ENCODE measurements around the gene ZNF26. TPM values are rescaled to one million over a fixed set of nuclear protein-coding genes. Genes with fewer than 3 reads are reported as not detected.

The ZNF26 gene
- total RNA-seq, 1 experiment from 2014 or later: 22.1 TPM

GRCh38 chr12:133038118-133038709, 52.0 kb downstream of the ZNF26 start:
- H3K4me1 ChIP-seq (ENCODE audit: control insufficient read depth, insufficient read depth, low read length): no peaks in the 10 kb centered on the region
- in situ Hi-C loops (cut with HindIII; ENCODE audit: low pct_unique_long_range_greater_than_20kb, low sequenced_read_pairs) (no loop called here), intact Hi-C loops (cut with micrococcal nuclease; ENCODE audit: unreplicated experiment) (no loop called here)
- peak overlapping the region; percentile 89 for H3K27ac ChIP-seq (ENCODE audit: low read length)
- ATAC-seq (no peak), DNase-seq (ENCODE audit: low read depth, low spot score) (no peak)
- POLR2A ChIA-PET: no interaction called here
- BruUV-seq (replicated peaks): no TSS peak
- H3K4me3 ChIP-seq (ENCODE audit: low read depth in 2 of 2, low read length in 2 of 2): peak overlapping the region; percentile 76 to 81
- no peaks in the 10 kb centered on the region for H3K36me3 ChIP-seq (ENCODE audit: control insufficient read depth, insufficient read depth, low read length)
- peaks cover 49% of the 10 kb centered on the region for H3K9me3 ChIP-seq (ENCODE audit: control insufficient read depth, insufficient read depth, low read depth, low read length)
- TF ChIP-seq TCF7L2 (IDR thresholded peaks at IDR 0.05; ENCODE audit: low read depth, low read length): no peak
- no peak for TF ChIP-seq SIN3A (IDR thresholded peaks at IDR 0.05; ENCODE audit: borderline replicate concordance, insufficient read depth, low read depth, low read length)
- no peak for TF ChIP-seq POLR2AphosphoS5 (IDR thresholded peaks at IDR 0.05; ENCODE audit: low read depth, low read length)
- TF ChIP-seq REST (IDR thresholded peaks at IDR 0.05; ENCODE audit: insufficient read depth in 1 of 2, low read depth in 2 of 2, low read length in 1 of 2): no peak
- CTCF ChIA-PET: no interaction called here
- no peaks in the 10 kb centered on the region for H3K27me3 ChIP-seq (ENCODE audit: control insufficient read depth, insufficient read depth, low read length)

GRCh38 chr12:133046698-133047097, 60.5 kb downstream of the ZNF26 start:
- no peaks in the 10 kb centered on the region for H3K4me1 ChIP-seq (ENCODE audit: control insufficient read depth, insufficient read depth, low read length)
- H3K27me3 ChIP-seq (ENCODE audit: control insufficient read depth, insufficient read depth, low read length): no peaks in the 10 kb centered on the region
- BruUV-seq (replicated peaks): no TSS peak
- no peak overlapping the region for H3K4me3 ChIP-seq (ENCODE audit: low read depth in 2 of 2, low read length in 2 of 2)
- TF ChIP-seq REST (IDR thresholded peaks at IDR 0.05; ENCODE audit: insufficient read depth in 1 of 2, low read depth in 2 of 2, low read length in 1 of 2): no peak
- no peak for TF ChIP-seq TCF7L2 (IDR thresholded peaks at IDR 0.05; ENCODE audit: low read depth, low read length)
- TF ChIP-seq POLR2AphosphoS5 (IDR thresholded peaks at IDR 0.05; ENCODE audit: low read depth, low read length): no peak
- TF ChIP-seq CTCF (IDR thresholded peaks at IDR 0.05): no peak
- no peak for TF ChIP-seq SIN3A (IDR thresholded peaks at IDR 0.05; ENCODE audit: borderline replicate concordance, insufficient read depth, low read depth, low read length)
- intact Hi-C loops (cut with micrococcal nuclease; ENCODE audit: unreplicated experiment) (no loop called here), in situ Hi-C loops (cut with HindIII; ENCODE audit: low pct_unique_long_range_greater_than_20kb, low sequenced_read_pairs) (no loop called here)
- ATAC-seq (no peak), DNase-seq (ENCODE audit: low read depth, low spot score) (no peak)
- H3K36me3 ChIP-seq (ENCODE audit: control insufficient read depth, insufficient read depth, low read length): peaks cover 16% of the 10 kb centered on the region
- H3K9me3 ChIP-seq (ENCODE audit: control insufficient read depth, insufficient read depth, low read depth, low read length): peaks cover 95% of the 10 kb centered on the region
- ChIA-PET CTCF (no interaction called here), POLR2A (no interaction called here)
- H3K27ac ChIP-seq (ENCODE audit: low read length): no peak overlapping the region
